Measurements from ENCODE around the gene PCDH8. TPM values are rescaled to one million over a fixed set of nuclear protein-coding genes. Genes with fewer than 3 reads are reported as not detected.

Gene PCDH8
- total and polyA plus RNA-seq, 12 donors = not detected

- H3K4me3 ChIP-seq = no peak overlapping the region
- no peak for ATAC-seq
These were observed 36.6 kb downstream of the PCDH8 start for GRCh38 chr13:52811841-52812240.

GRCh38 chr13:52810526-52810925 is 37.9 kb downstream of the PCDH8 start:
- H3K4me3 ChIP-seq = no peak overlapping the region
- intact Hi-C loops (cut with DNase I) = loop anchor here in 1 of 10 donors (2.0 kb wide), 1 partner anchor 64 kb away; no protein-coding TSS in a partner anchor
- no peak overlapping the region for H3K27ac ChIP-seq
- H3K4me1 ChIP-seq = peaks cover 0 to 12% (median 5%) of the 10 kb centered on the region in 9 donors
- H3K27me3 ChIP-seq = peaks cover 0 to 6% (median 0%) of the 10 kb centered on the region in 7 donors
- WGBS, 2 donors = 88 to 89% methylated on average over 3 of the region's 3 CpGs
- ATAC-seq (no peak), DNase-seq (no peak)
- H3K9me3 ChIP-seq = no peaks in the 10 kb centered on the region
- no peak for TF ChIP-seq CTCF (IDR thresholded peaks at IDR 0.05)
- H3K36me3 ChIP-seq = no peaks in the 10 kb centered on the region

More at GRCh38 chr13:52811841-52812240, 36.6 kb downstream of the PCDH8 start:
- Histone ChIP-seq H3K36me3 (no peaks in the 10 kb centered on the region), H3K9me3 (no peaks in the 10 kb centered on the region), H3K27me3 (peaks cover 0 to 6% (median 0%) of the 10 kb centered on the region in 7 donors), H3K4me1 (peaks cover 0 to 12% (median 5%) of the 10 kb centered on the region in 9 donors), H3K27ac (no peak overlapping the region)
- no peak for TF ChIP-seq CTCF (IDR thresholded peaks at IDR 0.05)
- intact Hi-C loops (cut with DNase I) = loop anchor here in 1 of 10 donors (2.0 kb wide), 1 partner anchor 65 kb away; no protein-coding TSS in a partner anchor
- DNase-seq = no peak
- 70 to 71% methylated on average over 4 of the region's 4 CpGs for WGBS, 2 donors

GRCh38 chr13:52810011-52810410 is 38.4 kb downstream of the PCDH8 start:
- Histone ChIP-seq H3K27me3 (peaks cover 0 to 6% (median 0%) of the 10 kb centered on the region in 7 donors), H3K36me3 (no peaks in the 10 kb centered on the region), H3K27ac (no peak overlapping the region), H3K4me3 (no peak overlapping the region), H3K9me3 (no peaks in the 10 kb centered on the region), H3K4me1 (peaks cover 0 to 12% (median 5%) of the 10 kb centered on the region in 9 donors)
- no peak for TF ChIP-seq CTCF (IDR thresholded peaks at IDR 0.05)
- ATAC-seq (no peak), DNase-seq (no peak)
- intact Hi-C loops (cut with DNase I) = loop anchor here in 1 of 10 donors (2.0 kb wide), 1 partner anchor 63 kb away; no protein-coding TSS in a partner anchor
- WGBS, 2 donors = 91 to 92% methylated on average over 5 of the region's 5 CpGs

DNA sequence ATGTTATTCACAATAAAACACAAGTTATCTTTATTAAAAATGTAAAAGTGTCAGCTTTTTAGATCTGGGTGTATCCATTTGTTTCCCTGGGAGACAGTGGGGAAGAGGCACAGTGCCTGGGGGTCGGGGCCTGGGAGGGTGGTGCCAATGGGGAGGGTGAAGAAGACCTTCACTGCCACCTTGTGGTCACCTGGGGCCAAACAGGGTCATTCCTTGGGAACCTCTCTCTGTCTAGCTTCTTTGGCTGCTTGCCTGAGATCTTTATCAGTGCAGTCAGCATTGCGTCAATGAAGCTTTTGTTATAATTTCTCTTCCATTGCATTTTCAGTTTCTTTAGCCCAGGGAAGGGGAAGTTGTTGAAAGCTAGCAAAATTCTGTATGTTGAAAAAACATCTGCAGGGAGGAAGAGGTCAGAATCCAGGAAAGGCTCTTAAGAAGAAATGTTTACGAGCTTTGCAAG is 39.1 kb downstream of the PCDH8 start:
- DNase-seq = peak; percentile 42 to 76
- Histone ChIP-seq H3K4me1 (peaks cover 0 to 12% (median 5%) of the 10 kb centered on the region in 9 donors), H3K4me3 (no peak overlapping the region), H3K27me3 (peaks cover 0 to 6% (median 0%) of the 10 kb centered on the region in 7 donors), H3K27ac (no peak overlapping the region), H3K36me3 (no peaks in the 10 kb centered on the region), H3K9me3 (no peaks in the 10 kb centered on the region)
- TF ChIP-seq CTCF (IDR thresholded peaks at IDR 0.05) = peak; percentile 33 to 74 (median 59)
- 16 to 22% methylated on average over 3 of the region's 3 CpGs for WGBS, 2 donors
- ATAC-seq = peak in 7 of 8 donors; percentile 34 to 88 (median 65)
- intact Hi-C loops (cut with DNase I) = loop anchor here in 3 of 10 donors (10.0 kb wide), 2 partner anchors 125 to 145 kb away; no protein-coding TSS in a partner anchor

Data from heart right ventricle (tissue), 16 donors.